Measurements from ENCODE around the gene ECT2.
"Not testable (repeated sequence)": the region's sequence is repeated elsewhere in the genome, so short reads cannot be mapped to it uniquely, and the experiment has no call there.

Gene ECT2, protein sequence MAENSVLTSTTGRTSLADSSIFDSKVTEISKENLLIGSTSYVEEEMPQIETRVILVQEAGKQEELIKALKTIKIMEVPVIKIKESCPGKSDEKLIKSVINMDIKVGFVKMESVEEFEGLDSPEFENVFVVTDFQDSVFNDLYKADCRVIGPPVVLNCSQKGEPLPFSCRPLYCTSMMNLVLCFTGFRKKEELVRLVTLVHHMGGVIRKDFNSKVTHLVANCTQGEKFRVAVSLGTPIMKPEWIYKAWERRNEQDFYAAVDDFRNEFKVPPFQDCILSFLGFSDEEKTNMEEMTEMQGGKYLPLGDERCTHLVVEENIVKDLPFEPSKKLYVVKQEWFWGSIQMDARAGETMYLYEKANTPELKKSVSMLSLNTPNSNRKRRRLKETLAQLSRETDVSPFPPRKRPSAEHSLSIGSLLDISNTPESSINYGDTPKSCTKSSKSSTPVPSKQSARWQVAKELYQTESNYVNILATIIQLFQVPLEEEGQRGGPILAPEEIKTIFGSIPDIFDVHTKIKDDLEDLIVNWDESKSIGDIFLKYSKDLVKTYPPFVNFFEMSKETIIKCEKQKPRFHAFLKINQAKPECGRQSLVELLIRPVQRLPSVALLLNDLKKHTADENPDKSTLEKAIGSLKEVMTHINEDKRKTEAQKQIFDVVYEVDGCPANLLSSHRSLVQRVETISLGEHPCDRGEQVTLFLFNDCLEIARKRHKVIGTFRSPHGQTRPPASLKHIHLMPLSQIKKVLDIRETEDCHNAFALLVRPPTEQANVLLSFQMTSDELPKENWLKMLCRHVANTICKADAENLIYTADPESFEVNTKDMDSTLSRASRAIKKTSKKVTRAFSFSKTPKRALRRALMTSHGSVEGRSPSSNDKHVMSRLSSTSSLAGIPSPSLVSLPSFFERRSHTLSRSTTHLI

DNA sequence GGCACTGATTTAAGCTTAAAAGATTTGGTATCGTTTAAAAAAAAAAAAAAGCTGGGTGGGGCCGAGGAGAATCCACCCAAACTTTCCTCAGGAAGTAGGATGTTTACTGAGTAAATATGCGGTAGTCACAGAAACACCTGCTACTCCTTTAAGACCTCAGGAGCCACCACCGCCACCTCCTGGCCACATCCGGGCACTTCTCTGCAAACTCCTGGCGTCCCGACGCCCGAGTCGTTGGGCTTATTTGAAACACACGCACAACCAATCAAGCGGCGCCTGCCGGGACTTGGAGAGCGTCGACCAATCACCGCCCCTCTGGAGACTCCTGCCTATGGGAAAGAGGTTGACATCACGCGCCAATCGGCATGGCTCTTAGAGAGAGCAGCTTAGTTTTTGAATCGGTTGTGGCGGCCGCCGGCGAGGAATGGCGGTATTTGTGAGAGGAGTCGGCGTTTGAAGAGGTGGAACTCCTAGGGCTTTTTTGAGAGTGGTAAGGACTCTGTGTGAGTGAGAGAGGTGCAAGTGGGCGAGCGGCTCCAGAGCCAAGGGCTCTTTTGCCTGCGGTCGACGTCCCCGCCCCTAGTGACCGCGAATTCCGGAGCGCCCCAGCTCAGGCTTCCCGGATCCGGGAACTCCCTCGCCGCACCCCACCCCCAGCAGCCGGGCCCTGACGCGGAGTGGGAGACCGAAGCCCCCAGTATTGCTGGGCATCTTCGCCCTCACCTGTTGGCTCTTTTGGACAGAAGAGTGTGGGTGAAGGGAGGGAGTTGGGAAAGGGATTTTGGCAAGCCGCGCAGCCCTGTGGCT is at the start of gene ECT2:
ECT2 (plus strand) TSS at position 359 of the 807 bp plus-strand sequence. CDS start 3,805 bp downstream, outside the sequence.
- peak; percentile 100 for DNase-seq (ENCODE audit: low spot score)

DNA sequence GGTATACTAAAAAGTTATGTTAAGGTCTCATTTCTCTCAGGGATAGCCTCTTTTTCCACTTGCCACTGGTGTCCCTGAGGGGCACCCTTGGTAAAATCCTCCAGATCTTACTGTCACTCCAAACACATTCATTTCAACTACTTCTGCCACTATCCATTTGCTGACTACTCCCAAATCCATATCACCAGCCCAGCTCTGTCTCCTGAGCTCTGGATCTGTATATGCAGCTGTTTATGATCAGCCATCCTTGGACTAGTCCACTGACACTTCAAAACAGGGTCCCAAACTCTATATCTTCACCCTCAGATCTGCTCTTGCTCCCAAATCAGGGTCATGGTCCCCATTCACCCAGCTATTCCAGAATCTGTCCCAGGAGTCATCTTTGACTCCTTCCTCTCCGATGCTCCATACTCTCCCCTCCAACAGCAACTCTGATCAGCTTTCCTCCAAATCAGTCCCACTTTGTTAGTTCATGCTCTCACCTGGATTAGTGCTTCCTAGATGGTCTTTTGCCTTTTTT is 49.5 kb upstream of the ECT2 start:
- DNase-seq (ENCODE audit: low spot score) = no peak

DNA sequence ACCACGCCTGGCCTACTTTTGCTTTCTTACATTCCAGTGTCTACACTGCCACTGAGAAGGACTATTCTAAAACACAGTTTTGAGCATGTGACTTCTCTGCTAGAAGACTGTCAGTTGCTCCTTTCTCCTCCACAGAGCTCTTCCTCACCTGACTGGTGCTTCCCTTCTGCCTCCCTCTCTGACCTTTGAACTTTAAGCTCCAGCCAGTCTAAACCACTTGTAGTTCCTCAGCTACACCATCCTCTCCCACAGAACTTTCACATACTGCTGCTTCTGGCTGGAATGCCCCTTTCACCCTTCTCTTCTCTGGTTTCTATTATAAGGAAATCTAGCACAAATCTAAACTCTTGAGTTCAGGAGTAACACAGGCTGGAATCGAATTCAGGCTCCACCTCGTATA is 48.8 kb upstream of the ECT2 start:
- DNase-seq (ENCODE audit: low spot score) = no peak

DNA sequence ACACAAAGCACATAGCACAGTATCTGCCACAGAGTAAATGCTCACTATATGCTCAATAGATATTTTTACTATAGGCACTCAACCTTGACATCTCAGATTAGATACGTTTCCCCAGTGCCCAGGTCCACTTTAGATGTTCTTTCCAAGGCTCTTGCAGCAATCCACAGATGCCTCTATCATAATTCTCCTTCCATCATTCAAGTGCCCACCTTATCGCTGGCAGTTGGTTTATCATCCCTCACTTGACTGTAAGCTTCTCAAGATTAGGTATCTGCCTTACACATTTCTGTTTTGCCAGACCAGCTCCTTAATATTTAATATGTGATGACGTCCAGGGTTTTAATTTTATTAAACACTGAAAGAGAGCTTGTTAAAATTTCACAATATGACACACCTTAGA is 48.3 kb upstream of the ECT2 start:
- DNase-seq (ENCODE audit: low spot score) = no peak

DNA sequence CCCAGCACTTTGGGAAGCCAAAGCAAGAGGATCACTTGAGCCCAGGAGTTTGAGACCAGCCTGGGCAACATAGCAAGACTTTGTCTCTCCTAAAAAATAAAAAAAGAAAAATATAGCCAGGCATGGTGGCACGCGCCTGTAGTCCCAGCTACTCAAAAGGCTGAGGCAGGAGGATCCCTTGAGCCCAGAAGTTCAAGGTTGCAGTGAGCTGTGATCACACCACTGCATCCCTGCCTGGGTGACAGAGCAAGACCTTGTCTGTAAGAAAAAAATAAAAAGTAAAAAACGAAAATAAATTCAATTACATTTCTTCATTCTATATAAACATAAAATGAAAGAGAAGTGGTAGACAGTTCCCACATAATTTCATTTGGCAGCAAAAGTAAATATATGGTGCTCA is 47.8 kb upstream of the ECT2 start:
- DNase-seq (ENCODE audit: low spot score) = not testable (repeated sequence)

DNA sequence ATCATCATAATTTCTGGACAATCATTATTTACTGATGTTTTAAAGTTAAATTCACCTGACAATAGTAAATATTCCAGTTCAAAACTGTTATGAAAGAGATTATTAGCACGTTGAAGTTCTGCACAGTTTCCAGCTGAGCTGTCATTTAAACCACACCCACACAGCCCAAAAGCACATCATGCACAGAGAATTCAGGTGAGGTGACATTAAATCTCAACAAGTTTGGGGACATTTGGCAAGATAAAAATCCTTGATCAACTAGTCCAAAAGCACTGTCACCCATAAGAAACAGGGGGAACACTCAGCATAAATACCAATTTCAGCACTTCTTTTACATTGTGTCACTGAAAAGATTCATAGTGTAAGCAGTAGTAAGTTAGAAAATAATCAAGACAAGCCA is 46.5 kb upstream of the ECT2 start:
- no peak for DNase-seq (ENCODE audit: low spot score)

DNA sequence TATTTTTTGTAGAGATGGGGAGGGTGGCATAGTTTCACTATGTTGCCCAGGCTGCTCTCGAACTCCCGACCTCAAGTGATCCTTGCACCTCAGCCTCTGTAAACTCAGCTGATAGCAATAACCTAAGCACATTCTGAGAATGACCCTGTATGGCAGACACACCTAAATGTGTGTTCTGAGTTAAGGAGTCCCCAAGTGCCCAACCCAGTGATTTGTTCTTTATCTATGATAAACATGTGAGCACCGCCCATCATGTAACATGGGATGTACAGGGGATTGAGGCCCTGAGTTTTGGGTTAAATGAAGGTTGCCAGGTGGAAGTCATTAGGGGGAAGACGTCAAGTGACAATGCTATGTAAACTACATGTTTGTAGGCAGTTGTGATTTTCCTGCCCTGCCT is 45.4 kb upstream of the ECT2 start:
- no peak for DNase-seq (ENCODE audit: low spot score)

DNA sequence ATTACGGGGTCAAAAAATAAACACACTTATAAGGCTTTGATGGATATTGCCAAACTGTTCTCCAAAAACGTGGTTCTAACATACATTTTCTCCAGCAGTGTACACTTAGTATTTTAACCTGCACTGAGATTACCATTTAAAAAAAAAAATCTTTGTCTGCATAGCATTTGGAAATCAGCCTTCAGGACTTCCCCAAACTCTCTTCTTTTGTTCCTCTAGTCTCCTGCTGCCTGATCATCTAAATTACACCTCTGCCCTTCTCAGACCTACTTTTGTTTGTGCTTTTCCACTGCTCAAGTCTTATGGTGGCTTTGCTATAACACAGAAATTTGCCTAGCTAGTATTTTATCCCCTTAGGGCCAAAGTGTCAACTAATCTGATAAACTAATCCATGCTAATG is 43.5 kb upstream of the ECT2 start:
- DNase-seq (ENCODE audit: low spot score) = no peak

DNA sequence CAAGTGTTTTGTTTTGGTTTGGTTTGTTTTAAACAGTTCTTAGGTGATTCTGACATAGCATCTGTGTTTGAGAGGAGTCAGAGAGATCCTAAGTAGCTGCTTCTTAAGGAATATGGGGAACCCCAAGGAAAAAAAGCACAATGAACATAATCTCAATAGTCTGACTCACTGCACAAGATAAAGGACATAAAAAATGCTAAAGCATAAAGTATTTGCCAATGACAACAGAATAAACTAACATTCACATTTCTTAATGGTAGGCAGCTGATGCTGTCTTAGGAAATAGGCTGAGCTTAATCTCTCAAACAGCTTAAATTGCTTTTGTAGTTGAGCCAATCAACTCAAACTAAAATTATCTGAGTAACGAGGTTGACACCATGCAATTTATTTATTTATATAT is 42.6 kb upstream of the ECT2 start:
- no peak for DNase-seq (ENCODE audit: low spot score)

DNA sequence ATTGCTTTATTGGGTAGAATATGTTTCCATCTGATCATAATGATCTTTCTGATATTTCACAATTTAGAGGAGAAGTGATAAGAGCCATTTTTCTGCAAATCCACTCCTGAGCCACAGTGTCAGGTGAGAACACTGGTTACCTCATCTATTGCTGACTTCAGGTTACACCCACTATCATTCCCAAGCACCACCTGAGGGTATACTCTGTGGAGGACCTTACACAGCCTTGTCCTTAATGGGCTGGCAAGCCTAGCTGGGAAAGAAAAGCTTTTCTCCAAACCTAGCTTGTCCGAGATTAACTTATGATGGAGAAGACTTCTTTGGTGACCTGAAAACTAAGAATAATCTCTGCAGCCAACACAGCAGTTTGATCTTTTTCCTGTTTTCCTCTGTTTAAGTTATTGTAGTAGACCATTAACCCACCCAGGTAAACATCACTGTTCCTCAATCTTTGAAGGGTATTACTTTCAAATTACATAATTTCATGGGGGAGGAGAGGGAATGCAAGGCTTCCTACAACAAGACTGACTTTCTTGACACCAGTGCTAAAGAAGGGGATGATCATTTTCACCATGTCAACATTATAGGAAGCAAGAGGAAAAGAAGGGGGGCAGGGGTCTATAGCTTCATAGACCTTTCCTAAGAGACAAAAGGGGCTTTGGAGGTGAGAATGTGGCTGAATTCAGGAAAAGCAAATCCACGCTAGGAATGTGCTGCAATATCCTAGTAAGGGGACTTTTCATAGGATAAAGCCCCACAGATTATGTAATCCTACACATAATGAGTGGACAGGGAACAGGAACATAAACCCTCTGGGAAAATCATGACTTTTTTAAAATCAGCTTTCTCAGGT is 41.4 kb upstream of the ECT2 start:
- no peak for DNase-seq (ENCODE audit: low spot score)

DNA sequence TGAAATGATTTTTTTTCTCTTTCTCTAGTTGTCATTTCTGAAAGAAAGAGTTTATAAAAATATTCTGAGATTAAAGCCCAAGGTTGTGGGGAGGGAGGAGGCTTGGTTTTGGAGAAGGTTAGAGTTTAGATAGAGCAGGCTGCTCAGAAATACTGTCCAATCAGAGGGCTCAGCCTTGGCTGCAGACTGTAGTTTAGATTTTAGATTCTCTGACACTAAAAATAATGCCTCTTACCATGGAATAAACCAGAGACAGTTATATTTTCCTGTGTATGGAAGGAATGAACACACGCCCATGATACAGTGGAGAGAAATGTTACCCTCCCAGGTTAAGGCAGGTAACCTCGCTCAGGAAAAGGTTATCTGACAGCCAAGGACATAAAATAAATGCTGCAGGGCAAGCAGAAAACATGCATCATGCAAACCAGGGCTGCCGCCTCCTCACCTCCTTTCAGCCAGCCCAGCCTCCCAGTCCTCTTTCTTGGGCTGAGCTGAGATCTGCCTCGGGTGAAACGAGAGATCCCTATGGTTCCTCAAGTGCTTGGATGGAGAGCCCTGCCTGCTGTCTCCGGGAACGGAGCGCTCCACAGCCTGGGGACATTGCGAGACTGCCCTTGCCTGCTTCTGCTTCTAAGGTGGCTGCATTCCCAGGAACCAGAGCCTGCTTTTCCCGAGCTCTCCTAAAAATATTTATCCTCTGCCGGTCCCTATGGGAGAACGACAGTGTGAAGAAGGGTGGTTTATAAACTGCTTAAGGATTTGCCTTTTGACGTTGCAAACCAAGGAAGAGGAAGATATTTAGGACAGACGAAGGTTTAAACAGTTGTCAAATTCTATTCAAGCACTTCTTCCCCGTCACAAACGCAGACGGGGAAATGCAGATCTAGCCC is 40.5 kb upstream of the ECT2 start:
- DNase-seq (ENCODE audit: low spot score) = peak; percentile 39

DNA sequence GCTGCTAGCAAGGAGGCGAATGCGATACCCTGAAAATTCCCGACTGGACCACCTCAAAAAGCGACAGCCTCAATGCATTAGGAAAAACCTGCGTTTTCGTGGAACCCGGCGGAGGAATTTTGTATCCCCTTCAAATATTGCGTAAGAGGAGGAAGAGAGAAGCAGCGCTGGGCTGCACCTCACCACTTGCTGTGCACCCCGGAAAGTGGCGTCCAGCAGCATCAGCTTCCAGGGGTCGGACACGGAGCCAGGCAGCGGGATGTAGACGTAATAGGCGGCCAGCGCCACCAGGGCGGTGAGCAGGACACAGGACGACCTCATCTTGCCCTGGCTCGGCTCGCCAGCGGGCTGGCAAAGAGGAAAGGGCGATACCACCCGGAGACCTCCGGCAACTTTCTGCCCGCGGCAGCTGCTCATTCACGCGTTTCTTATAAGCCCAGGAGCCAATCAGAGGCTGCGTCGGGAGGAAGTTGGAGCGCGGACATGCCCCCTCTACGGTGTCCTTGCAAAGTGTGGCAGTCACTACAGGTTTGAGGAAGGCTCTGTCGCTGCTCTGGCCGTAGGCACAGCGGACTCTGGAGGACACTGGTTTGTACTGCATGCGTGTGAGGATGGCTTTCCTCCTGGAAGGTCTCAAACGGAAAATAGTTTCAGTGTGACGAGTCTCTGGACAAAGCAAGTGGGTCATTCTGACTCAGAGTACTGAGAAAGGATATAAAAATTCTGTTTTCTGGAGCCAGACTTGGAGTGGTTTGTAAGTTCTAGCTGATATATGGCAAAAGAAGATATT is 39.7 kb upstream of the ECT2 start, which contains the start of gene NCEH1:
NCEH1 (minus strand) TSS at position 404 of the 790 bp plus-strand sequence; CDS start at position 321, 83 bp downstream.
- DNase-seq (ENCODE audit: low spot score) = peak; percentile 98

DNA sequence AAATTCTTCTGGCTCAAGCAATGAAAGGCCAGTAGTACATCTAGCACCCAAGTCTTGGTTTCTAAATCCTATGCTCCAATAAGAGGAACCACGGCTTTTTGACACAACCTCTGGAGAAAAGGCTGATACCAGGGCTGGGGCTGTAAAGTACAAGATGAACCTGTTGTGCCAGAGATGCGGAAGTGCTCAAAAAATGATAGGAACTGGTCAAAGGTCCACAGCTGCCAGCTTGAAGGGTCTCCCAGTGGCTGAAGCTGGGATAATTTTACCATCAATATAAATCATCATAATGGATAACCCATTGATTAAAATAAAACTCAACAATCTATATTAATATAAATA is 39.1 kb upstream of the ECT2 start:
- DNase-seq (ENCODE audit: low spot score) = no peak

DNA sequence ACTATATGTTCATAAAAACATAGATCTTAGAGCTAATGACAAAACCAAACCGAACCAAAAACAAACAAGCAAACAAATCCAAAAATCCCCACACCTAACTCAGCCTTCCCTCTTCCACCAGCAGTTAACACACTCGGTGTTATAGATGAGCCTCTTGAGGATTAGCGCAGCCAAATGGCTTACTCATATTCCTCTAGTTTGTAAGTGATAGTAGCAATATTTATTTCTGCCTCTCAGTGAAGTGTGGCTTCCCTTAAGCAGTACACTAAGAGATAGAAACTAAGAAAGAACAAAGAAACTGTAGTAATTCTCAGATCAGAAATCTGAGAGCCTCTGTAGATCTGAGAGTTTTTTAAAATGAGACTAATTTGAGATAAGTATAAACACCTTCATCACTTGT is 37.2 kb upstream of the ECT2 start:
- DNase-seq (ENCODE audit: low spot score) = no peak

DNA sequence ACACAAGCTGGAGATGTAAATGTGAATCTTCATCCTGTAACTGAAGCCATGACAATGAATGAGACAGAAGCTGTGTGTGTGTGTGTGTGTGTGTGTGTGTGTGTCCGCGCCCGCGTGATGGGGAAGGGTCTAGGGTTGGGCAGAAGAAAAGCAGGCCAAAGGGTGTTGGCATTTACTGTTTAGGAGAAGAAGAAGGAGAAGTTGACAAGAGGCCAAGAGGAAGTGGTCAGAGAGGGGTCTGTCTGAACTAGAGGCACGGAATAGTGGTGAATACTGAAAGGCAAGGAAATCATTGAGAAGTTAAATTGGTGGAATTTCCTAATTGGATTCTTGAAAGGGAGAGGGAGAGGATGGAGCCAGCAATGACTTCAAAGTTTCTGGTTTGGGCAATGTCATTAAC is 34.0 kb upstream of the ECT2 start:
- no peak for DNase-seq (ENCODE audit: low spot score)

DNA sequence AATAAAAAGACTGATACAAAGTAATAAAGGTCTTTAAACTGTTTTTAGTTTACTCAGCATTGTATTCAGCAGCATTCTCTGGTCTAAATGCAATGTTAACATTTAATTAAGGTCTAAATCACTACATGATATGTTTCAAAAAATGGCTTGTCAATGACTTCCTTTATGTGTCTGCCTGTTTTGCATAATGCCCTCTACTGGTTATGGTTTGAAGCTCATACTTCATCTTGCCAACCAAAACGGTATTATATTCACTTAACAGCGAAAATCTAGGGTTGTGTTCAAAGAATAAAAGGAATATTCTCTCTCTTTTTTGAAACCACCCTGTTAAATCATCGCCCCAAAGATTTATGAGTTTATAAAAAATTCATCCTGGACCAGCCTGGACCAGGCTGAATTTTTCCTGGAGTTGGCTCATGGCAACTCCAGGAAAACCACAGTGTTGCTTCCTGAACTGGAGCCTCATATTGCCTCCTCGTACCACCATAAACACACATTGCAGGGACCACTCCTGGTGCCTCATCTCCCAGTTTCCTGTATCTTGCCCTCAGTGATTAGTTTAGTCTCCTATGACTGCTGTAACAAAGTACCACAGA is 32.9 kb upstream of the ECT2 start:
- DNase-seq (ENCODE audit: low spot score) = peak; percentile 69

DNA sequence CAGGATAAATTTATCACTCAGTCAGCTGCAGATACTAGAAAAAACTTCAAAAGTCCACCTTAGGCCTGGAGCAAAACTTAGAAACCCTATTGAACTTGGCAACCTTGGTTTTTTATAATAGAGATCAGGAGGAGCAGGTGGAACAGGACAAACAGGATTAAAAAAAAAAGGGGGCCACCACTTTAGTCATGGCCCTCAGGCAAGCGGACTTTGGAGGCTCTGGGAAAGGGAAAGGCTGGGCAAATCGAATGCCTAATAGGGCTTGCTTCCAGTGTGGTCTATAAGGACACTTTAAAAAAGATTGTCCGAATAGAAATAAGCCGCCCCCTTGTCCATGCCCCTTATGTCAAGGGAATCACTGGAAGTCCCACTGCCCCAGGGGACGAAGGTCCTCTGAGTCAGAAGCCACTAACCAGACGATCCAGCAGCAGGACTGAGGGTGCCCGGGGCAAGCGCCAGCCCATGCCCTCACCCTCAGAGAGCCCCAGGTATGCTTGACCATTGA is 27.9 kb upstream of the ECT2 start:
- DNase-seq (ENCODE audit: low spot score) = not testable (repeated sequence)

DNA sequence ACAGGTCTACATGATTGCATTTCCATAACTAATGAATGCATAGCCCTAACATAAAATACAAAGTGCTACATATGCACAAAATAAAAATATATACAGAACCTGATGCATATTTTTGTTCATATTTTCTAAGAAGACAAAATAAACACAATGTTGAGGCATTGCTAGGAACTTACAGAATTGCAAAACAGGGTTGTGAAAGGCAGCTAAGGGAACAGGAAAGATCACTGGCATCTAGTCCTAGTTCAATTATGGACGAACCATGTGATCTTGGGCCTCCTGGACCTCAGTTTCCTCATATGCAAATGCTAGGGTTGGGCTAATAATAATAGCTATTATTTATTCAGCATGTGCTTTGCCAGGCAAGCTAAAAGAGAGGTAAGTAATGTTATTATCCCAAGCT is 24.1 kb upstream of the ECT2 start:
- DNase-seq (ENCODE audit: low spot score) = no peak

DNA sequence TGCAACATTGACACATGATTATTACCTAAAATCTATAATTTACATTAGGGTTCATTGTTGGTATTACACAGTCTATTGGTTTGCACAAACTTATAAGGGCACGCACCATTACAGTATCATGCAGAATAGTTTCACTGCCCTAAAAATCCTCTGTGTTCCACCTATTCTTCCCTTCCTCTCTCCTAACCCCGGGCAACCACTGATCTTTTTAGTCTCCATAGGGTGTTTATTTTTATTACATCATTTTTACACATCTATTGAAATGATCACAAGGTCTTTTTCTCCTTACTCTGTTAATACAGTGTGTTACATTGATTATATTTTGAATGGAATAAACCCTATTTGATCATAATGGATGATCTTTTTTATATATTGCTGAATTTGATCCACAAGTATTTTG is 15.5 kb upstream of the ECT2 start:
- no peak for DNase-seq (ENCODE audit: low spot score)
